ENCODE measurements around the gene SLC24A3. TPM values are rescaled to one million over a fixed set of nuclear protein-coding genes. Genes with fewer than 3 reads are reported as not detected.

The SLC24A3 gene
- total RNA-seq, 1 experiment from 2014 or later, result not detected

GRCh38 chr20:19451231-19451922 is 238.9 kb downstream of the SLC24A3 start:
- in situ Hi-C loops (cut with HindIII; ENCODE audit: low pct_unique_long_range_greater_than_20kb, low sequenced_read_pairs) (no loop called here), intact Hi-C loops (cut with micrococcal nuclease; ENCODE audit: unreplicated experiment) (no loop called here)
- ChIA-PET POLR2A (no interaction called here), CTCF (no interaction called here)
- no peak overlapping the region for H3K27ac ChIP-seq (ENCODE audit: low read length)
- H3K9me3 ChIP-seq (ENCODE audit: control insufficient read depth, insufficient read depth, low read depth, low read length), result no peaks in the 10 kb centered on the region
- no TSS peak for BruUV-seq (replicated peaks)
- H3K4me1 ChIP-seq (ENCODE audit: control insufficient read depth, insufficient read depth, low read length), result no peaks in the 10 kb centered on the region
- no peak for ATAC-seq
- no peaks in the 10 kb centered on the region for H3K36me3 ChIP-seq (ENCODE audit: control insufficient read depth, insufficient read depth, low read length)
- no peak for DNase-seq (ENCODE audit: low read depth, low spot score)
- TF ChIP-seq REST (IDR thresholded peaks at IDR 0.05; ENCODE audit: insufficient read depth in 1 of 2, low read depth in 2 of 2, low read length in 1 of 2) (no peak), POLR2AphosphoS5 (IDR thresholded peaks at IDR 0.05; ENCODE audit: low read depth, low read length) (no peak), CTCF (IDR thresholded peaks at IDR 0.05) (no peak), TCF7L2 (IDR thresholded peaks at IDR 0.05; ENCODE audit: low read depth, low read length) (no peak), SIN3A (IDR thresholded peaks at IDR 0.05; ENCODE audit: borderline replicate concordance, insufficient read depth, low read depth, low read length) (no peak)
- H3K27me3 ChIP-seq (ENCODE audit: control insufficient read depth, insufficient read depth, low read length), result peaks cover 4% of the 10 kb centered on the region
- H3K4me3 ChIP-seq (ENCODE audit: low read depth in 2 of 2, low read length in 2 of 2), result no peak overlapping the region

GRCh38 chr20:19451923-19452295 is 239.5 kb downstream of the SLC24A3 start:
- Histone ChIP-seq H3K27ac (ENCODE audit: low read length) (no peak overlapping the region), H3K4me1 (ENCODE audit: control insufficient read depth, insufficient read depth, low read length) (no peaks in the 10 kb centered on the region), H3K9me3 (ENCODE audit: control insufficient read depth, insufficient read depth, low read depth, low read length) (no peaks in the 10 kb centered on the region), H3K27me3 (ENCODE audit: control insufficient read depth, insufficient read depth, low read length) (peaks cover 4% of the 10 kb centered on the region), H3K36me3 (ENCODE audit: control insufficient read depth, insufficient read depth, low read length) (no peaks in the 10 kb centered on the region), H3K4me3 (ENCODE audit: low read depth in 2 of 2, low read length in 2 of 2) (no peak overlapping the region)
- ChIA-PET CTCF (no interaction called here), POLR2A (no interaction called here)
- in situ Hi-C loops (cut with HindIII; ENCODE audit: low pct_unique_long_range_greater_than_20kb, low sequenced_read_pairs) (no loop called here), intact Hi-C loops (cut with micrococcal nuclease; ENCODE audit: unreplicated experiment) (no loop called here)
- no peak for DNase-seq (ENCODE audit: low read depth, low spot score)
- no peak for TF ChIP-seq REST (IDR thresholded peaks at IDR 0.05; ENCODE audit: insufficient read depth in 1 of 2, low read depth in 2 of 2, low read length in 1 of 2)
- no peak for TF ChIP-seq TCF7L2 (IDR thresholded peaks at IDR 0.05; ENCODE audit: low read depth, low read length)
- TF ChIP-seq SIN3A (IDR thresholded peaks at IDR 0.05; ENCODE audit: borderline replicate concordance, insufficient read depth, low read depth, low read length), result no peak
- TF ChIP-seq CTCF (IDR thresholded peaks at IDR 0.05), result no peak
- no peak for TF ChIP-seq POLR2AphosphoS5 (IDR thresholded peaks at IDR 0.05; ENCODE audit: low read depth, low read length)
- BruUV-seq (replicated peaks), result no TSS peak
- no peak for ATAC-seq

All from Panc1 (cell line).